GM21717 (cell line): ENCODE data around the gene CACNA1B.
"Not testable (repeated sequence)": the region's sequence is repeated elsewhere in the genome, so short reads cannot be mapped to it uniquely, and the experiment has no call there.

Source experiments
- ATAC-seq: cut with Tn5 transposase; IDR thresholded peaks from one replicate; pipeline ENCODE4 v1.9.1; 2021; ENCODE audit warnings: mild to moderate bottlenecking, moderate library complexity; ENCODE audit not compliant: unreplicated experiment

Gene CACNA1B

GRCh38 chr9:138069731-138070456, 192.3 kb downstream of the CACNA1B start:
- ATAC-seq: no peak

GRCh38 chr9:138070815-138071214, 193.2 kb downstream of the CACNA1B start:
- no peak for ATAC-seq

DNA sequence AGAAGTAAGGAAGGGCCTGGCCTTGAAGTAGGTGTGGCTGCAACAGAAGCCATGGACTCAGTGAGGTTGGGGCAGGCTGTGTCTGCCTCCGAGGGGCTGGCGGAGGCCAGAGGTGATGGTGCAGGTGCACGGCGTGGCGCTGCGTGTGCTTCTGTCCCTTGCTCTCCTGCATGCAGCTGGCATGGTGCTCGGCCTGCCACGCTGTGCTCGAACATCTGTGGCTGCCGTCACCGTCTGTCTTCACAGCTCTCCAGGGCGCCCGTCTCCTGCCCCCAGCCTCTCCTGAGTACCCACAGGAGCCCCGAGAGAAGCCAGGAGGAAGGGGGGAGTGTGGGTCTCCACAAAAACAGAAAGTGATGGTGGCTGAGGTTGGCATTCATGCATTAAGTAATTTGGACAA, 193.7 kb downstream of the CACNA1B start:
- no peak for ATAC-seq

GRCh38 chr9:138071731-138072130, 194.1 kb downstream of the CACNA1B start:
- no peak for ATAC-seq

DNA sequence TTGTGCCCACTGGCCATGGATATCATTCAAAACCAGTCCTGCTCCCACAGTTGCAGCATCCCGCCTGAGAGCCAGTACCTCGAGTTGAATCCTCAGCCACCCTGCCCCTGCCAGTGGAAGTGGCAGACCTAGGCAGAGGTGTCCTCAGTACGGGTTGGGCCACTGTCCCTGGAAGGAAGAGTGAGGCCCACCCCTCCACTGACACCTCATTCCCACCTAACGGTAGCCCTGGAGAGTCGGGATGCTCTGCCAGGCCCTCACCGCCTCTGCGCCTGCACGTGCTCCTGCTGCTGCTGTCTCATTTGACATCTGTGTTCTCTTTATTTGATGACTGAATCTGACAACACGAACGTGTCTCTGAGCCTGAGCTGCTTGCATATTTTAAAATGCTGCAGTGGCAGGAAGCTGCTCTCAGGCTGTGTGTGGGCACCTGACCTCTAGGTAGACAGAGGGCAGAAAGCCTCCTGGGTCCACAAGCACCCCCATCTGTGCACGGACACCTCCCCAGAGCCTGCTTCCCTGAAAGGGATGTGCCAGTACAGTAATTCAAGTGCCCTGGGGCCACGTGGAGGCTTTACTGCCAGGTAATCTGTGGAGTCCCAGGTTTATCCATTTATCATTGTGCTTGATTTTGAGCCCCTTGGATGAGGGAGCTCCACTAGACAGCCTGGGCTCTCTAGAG, 194.7 kb downstream of the CACNA1B start:
- ATAC-seq: no peak

- no peak for ATAC-seq
Measured at GRCh38 chr9:138072897-138073296, 195.3 kb downstream of the CACNA1B start.

DNA sequence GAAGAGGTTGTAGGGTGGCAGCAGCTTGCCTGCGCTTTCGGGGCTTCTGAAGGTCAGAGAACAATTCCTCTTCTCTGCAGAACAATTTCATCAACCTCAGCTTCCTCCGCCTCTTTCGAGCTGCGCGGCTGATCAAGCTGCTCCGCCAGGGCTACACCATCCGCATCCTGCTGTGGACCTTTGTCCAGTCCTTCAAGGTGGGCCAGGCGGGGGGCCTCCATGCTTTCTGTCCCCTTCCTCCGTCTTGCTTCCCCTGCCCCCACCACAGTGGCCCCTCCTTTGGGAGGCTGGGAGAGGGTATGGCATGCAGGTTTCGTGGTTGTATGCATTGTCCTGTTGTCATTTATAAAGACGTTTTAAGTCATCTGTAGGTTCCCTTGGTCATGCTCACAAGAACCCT, 195.8 kb downstream of the CACNA1B start:
- ATAC-seq: no peak

- ATAC-seq: no peak
Measured at GRCh38 chr9:138073808-138074207, 196.2 kb downstream of the CACNA1B start.

- ATAC-seq: no peak
Measured at GRCh38 chr9:138074516-138074915, 196.9 kb downstream of the CACNA1B start.

- ATAC-seq: no peak
Measured at GRCh38 chr9:138075496-138075895, 197.9 kb downstream of the CACNA1B start.

- ATAC-seq: no peak
Measured at GRCh38 chr9:138075961-138076649, 198.5 kb downstream of the CACNA1B start.

- no peak for ATAC-seq
Measured at GRCh38 chr9:138076650-138077009, 199.0 kb downstream of the CACNA1B start.

GRCh38 chr9:138077126-138077525, 199.5 kb downstream of the CACNA1B start:
- ATAC-seq: no peak

DNA sequence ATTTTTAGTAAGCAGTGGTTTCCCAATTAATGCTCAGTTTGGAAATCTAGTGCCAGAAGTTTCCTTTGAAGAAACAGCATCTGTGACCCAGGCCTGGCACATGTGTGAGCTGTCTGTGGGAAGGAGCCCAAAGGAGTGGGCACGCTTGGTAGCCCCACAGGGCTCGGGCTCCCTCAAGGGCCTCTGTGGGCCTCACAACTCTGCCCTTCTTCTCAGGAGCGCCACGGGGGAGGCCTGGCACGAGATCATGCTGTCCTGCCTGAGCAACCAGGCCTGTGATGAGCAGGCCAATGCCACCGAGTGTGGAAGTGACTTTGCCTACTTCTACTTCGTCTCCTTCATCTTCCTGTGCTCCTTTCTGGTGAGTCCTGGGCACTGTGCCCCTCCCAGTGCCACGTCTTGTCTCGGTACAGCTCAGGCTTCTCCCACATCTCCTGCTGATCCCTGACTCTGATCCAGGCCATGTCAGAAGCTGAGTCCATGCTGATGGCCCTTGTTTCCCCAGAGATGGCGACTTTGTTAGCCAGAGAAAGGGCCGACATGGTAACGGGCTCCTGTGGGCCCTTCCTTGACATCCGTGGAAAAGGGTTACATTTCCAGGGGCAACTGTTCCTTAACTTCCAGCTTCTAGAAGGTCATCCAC, 200.4 kb downstream of the CACNA1B start:
- no peak for ATAC-seq

GRCh38 chr9:138078846-138079245, 201.3 kb downstream of the CACNA1B start:
- no peak for ATAC-seq

GRCh38 chr9:138080979-138081378, 203.4 kb downstream of the CACNA1B start:
- ATAC-seq: no peak

DNA sequence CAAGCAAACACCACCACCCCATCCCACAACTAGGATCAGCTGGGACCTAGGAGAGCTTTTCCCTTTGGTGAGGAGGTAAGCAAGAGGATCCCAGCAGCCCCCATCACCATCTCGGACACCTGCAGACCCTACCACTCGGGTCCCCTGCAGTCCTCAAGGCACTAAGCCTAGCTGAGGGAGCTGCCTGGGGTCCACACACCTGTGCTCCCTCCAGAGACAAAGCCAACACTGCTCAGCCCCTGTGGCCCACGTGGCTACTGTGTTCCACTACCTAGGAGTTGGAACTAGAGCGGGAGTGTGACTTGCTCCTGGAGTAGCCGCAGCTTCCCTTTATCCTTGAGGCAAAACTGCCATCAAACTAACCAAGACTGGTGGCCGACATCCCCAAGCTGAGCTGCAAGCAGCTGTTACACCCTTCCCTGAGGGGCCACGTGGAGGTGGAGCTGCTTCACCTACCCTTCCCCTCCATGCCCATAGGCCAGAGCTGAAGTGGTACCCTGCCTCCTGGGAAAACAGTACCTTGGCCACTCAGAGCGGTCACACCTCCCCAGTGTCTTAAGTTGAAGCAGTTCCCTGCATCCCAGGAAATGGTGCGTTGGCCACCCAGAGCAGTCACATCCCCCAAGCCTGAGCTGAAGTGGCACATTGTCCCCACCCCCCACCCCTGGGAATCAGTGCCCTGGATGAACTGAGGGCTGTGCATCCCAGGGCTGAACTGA, 205.5 kb downstream of the CACNA1B start:
- ATAC-seq: no peak

- no peak for ATAC-seq
Measured at GRCh38 chr9:138083873-138084272, 206.3 kb downstream of the CACNA1B start.

GRCh38 chr9:138085568-138085967, 208.0 kb downstream of the CACNA1B start:
- no peak for ATAC-seq

- not testable (repeated sequence) for ATAC-seq
Measured at GRCh38 chr9:138092057-138092456, 214.5 kb downstream of the CACNA1B start.

DNA sequence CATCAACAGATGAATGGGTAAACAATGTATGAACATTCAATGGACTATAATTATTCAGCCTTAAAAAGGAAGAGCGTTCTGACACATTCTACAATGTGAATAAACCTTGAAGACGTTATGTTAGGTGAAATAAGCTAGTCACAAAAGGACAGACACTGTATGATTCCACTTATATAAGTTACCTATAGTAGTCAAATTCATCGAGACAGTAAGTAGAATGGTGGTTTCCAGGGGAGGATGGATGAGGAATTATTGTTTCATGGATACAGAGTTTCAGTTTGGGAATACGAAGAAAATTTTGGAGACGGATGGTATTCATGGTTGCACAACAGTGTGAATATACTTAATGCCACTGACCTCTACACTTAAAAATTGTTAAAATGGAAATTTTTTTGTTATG, 216.4 kb downstream of the CACNA1B start:
- no peak for ATAC-seq
